ENCODE measurements around the gene CYFIP1. TPM values are rescaled to one million over a fixed set of nuclear protein-coding genes. Genes with fewer than 3 reads are reported as not detected.

CYFIP1 gene
- total and polyA plus RNA-seq, 9 of the 15 experiments (the other 6 are each of a cell fraction or from before 2014, with no cell fraction given): 3.8 to 59.8 (median 28.3) TPM

DNA sequence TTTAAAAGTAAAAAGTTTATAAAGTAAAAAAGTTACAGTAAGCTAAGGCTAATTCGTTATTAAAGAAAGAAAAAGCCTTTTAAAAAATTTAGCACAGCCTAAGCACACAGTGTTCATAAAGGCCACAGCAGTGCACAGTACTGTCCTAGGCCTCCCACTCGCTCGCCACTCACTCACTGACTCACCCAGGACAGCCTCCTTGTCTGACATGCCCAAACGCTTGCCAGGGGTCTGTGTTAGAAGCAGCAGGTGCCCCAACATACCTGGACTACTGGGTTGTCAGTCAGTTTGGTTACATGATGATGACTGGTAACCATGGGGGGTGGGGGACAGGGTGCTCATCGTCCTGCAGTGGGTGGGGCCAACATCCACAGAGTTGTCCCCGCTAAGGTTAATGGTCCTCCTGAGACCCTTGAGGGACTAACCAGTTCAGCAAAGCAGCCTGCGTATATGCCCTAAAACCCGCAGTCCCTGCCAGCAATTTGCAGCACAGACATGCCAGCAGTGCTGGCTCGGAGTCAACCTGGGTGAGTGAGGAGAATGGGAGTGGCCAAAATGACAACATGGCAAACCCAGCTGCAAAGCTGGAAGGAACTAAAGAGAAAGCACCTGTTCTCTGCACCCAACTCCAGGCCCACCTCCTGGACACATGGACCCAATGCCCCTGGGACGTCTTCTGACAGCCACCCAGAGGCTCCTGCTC, 49.2 kb downstream of the CYFIP1 start:
- CTCF ChIA-PET (ENCODE audit: low intra/inter-chr PET ratio): no interaction called here
- no peak overlapping the region for H3K4me2 ChIP-seq (ENCODE audit: insufficient read depth, low read length)
- ATAC-seq: peak; percentile 47; the same call in 1 of the 3 replicates

More for the DNA sequence above, 49.2 kb downstream of the CYFIP1 start:
- H3K4me1 ChIP-seq (replicated peaks in 1 of 2; ENCODE audit: control insufficient read depth in 2 of 2, insufficient read depth in 2 of 2, low read length in 2 of 2): peaks cover 0 to 4% of the 10 kb centered on the region in 2 experiments; a peak in 1 of 5 replicates
- no peaks in the 10 kb centered on the region for H3K9me3 ChIP-seq (replicated peaks; ENCODE audit: control insufficient read depth, insufficient read depth, low read depth, low read length)
- DNase-seq (ENCODE audit: extremely low read depth in 1 of 4, low spot score in 3 of 4) (no peak), FAIRE-seq (no peak)
- no peak overlapping the region for H2AFZ ChIP-seq (ENCODE audit: low read depth, low read length)
- in situ Hi-C loops (cut with MboI) (no loop called here), intact Hi-C loops (cut with micrococcal nuclease) (no loop called here)
- whole genome bisulfite sequencing (ENCODE audit: insufficient coverage, low coverage, missing lambda C conversion rate): 58% methylated on average over 10 of the region's 10 CpGs
- TF ChIP-seq NFRKB (IDR thresholded peaks at IDR 0.05; ENCODE audit: low read depth): no peak
- no peak for TF ChIP-seq ZNF24 (IDR thresholded peaks at IDR 0.05)
- no peak for TF ChIP-seq ZNF592 (IDR thresholded peaks at IDR 0.05)
- 0 out of 2 replicates have a peak, but pooled peaks have one; percentile 6 for TF ChIP-seq EGR1 (conservative IDR thresholded peaks at IDR 0.05)
- no peak for TF ChIP-seq GATA2 (CRISPR knock-in tag; IDR thresholded peaks at IDR 0.05)
- H4K20me1 ChIP-seq (replicated peaks; ENCODE audit: control insufficient read depth, insufficient read depth, low read length): no peaks in the 10 kb centered on the region
- POLR2A ChIA-PET: interaction anchor here (0.6 kb wide), 1 partner anchor 225 kb away, joined by 3 read pairs; no protein-coding TSS in a partner anchor
- no peak overlapping the region for H3K4me3 ChIP-seq
- H3K36me3 ChIP-seq (ENCODE audit: control insufficient read depth, insufficient read depth, low read length): peaks cover 27% of the 10 kb centered on the region; the same call in 2 of the 3 replicates
- H3K9ac ChIP-seq (ENCODE audit: insufficient read depth in 1 of 2, low read depth in 2 of 2, low read length in 2 of 2): no peak overlapping the region
- no peaks in the 10 kb centered on the region for H3K27me3 ChIP-seq (ENCODE audit: control insufficient read depth in 2 of 2, insufficient read depth in 2 of 2, low read length in 2 of 2)
- no peaks in the 10 kb centered on the region for H3K79me2 ChIP-seq (ENCODE audit: control insufficient read depth, insufficient read depth, low read length)
- no peak overlapping the region for H3K27ac ChIP-seq (ENCODE audit: extremely low read depth, low read depth, low read length)
- BruUV-seq (replicated peaks): no TSS peak
- H3K9me1 ChIP-seq (ENCODE audit: control insufficient read depth, insufficient read depth, low read length): no peaks in the 10 kb centered on the region

Measured in K562 (cell line).